ENCODE data around the gene ENDOU.

Gene ENDOU

DNA sequence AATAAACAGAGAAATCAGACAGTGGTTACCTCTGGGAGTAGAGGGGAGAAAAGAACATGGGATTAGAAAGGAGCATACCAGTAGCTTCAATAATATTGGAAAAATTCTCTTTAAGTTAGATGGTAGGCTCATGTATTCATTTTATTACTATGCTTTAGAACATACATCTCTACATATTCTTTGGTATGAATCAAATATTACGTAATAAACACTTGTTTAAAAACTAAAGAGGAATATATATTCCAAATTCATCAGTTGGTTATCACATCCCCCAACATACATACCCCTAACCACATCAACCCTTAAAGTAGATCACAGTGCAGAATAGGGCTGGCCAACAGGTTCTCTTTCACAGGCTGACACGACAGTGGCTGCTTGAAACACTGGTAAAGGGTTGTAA lies 25.0 kb downstream of the ENDOU start:
- Histone ChIP-seq H3K9ac (no peak overlapping the region), H3K4me2 (ENCODE audit: low read length) (no peak overlapping the region), H3K4me1 (no peaks in the 10 kb centered on the region), H3K9me3 (ENCODE audit: control insufficient read depth, low read length) (no peaks in the 10 kb centered on the region), H2AFZ (no peak overlapping the region), H3K79me2 (peaks cover 6% of the 10 kb centered on the region), H3K4me3 (ENCODE audit: low read depth, low read length) (no peak overlapping the region), H3K27me3 (ENCODE audit: control insufficient read depth, insufficient read depth, low read length) (no peaks in the 10 kb centered on the region), H3K36me3 (ENCODE audit: control insufficient read depth, insufficient read depth, low read length) (no peaks in the 10 kb centered on the region), H3K27ac (no peak overlapping the region)
- TF ChIP-seq, protein P1, sequence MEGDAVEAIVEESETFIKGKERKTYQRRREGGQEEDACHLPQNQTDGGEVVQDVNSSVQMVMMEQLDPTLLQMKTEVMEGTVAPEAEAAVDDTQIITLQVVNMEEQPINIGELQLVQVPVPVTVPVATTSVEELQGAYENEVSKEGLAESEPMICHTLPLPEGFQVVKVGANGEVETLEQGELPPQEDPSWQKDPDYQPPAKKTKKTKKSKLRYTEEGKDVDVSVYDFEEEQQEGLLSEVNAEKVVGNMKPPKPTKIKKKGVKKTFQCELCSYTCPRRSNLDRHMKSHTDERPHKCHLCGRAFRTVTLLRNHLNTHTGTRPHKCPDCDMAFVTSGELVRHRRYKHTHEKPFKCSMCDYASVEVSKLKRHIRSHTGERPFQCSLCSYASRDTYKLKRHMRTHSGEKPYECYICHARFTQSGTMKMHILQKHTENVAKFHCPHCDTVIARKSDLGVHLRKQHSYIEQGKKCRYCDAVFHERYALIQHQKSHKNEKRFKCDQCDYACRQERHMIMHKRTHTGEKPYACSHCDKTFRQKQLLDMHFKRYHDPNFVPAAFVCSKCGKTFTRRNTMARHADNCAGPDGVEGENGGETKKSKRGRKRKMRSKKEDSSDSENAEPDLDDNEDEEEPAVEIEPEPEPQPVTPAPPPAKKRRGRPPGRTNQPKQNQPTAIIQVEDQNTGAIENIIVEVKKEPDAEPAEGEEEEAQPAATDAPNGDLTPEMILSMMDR (IDR thresholded peaks at IDR 0.05), result no peak

GRCh38 chr12:47698631-47699030 lies 26.7 kb downstream of the ENDOU start:
- Histone ChIP-seq H3K27ac (no peak overlapping the region), H3K4me2 (ENCODE audit: low read length) (no peak overlapping the region), H3K9me3 (ENCODE audit: control insufficient read depth, low read length) (no peaks in the 10 kb centered on the region), H3K9ac (no peak overlapping the region), H3K36me3 (ENCODE audit: control insufficient read depth, insufficient read depth, low read length) (no peaks in the 10 kb centered on the region), H2AFZ (no peak overlapping the region), H3K4me3 (ENCODE audit: low read depth, low read length) (no peak overlapping the region), H3K79me2 (no peaks in the 10 kb centered on the region), H3K4me1 (no peaks in the 10 kb centered on the region), H3K27me3 (ENCODE audit: control insufficient read depth, insufficient read depth, low read length) (no peaks in the 10 kb centered on the region)
- TF ChIP-seq, protein P1 (IDR thresholded peaks at IDR 0.05), result no peak

GRCh38 chr12:47698055-47698454 lies 27.2 kb downstream of the ENDOU start:
- H3K4me2 ChIP-seq (ENCODE audit: low read length), result no peak overlapping the region

GRCh38 chr12:47689215-47689614 lies 36.1 kb downstream of the ENDOU start:
- Histone ChIP-seq H2AFZ (no peak overlapping the region), H3K27me3 (ENCODE audit: control insufficient read depth, insufficient read depth, low read length) (no peaks in the 10 kb centered on the region), H3K9me3 (ENCODE audit: control insufficient read depth, low read length) (no peaks in the 10 kb centered on the region), H3K4me2 (ENCODE audit: low read length) (no peak overlapping the region), H3K4me3 (ENCODE audit: low read depth, low read length) (no peak overlapping the region), H3K27ac (no peak overlapping the region), H3K4me1 (no peaks in the 10 kb centered on the region), H3K9ac (no peak overlapping the region), H3K79me2 (no peaks in the 10 kb centered on the region), H3K36me3 (ENCODE audit: control insufficient read depth, insufficient read depth, low read length) (no peaks in the 10 kb centered on the region)
- TF ChIP-seq, protein P1 (IDR thresholded peaks at IDR 0.05), result no peak

More at GRCh38 chr12:47698055-47698454, 27.2 kb downstream of the ENDOU start:
- Histone ChIP-seq H3K9ac (no peak overlapping the region), H3K79me2 (no peaks in the 10 kb centered on the region), H3K4me1 (no peaks in the 10 kb centered on the region), H3K9me3 (ENCODE audit: control insufficient read depth, low read length) (no peaks in the 10 kb centered on the region), H3K27me3 (ENCODE audit: control insufficient read depth, insufficient read depth, low read length) (no peaks in the 10 kb centered on the region), H3K27ac (no peak overlapping the region), H3K4me3 (ENCODE audit: low read depth, low read length) (no peak overlapping the region), H2AFZ (no peak overlapping the region), H3K36me3 (ENCODE audit: control insufficient read depth, insufficient read depth, low read length) (no peaks in the 10 kb centered on the region)
- TF ChIP-seq, protein P1 (IDR thresholded peaks at IDR 0.05), result no peak

GRCh38 chr12:47687636-47688035 lies 37.7 kb downstream of the ENDOU start:
- Histone ChIP-seq H2AFZ (no peak overlapping the region), H3K27me3 (ENCODE audit: control insufficient read depth, insufficient read depth, low read length) (no peaks in the 10 kb centered on the region), H3K79me2 (no peaks in the 10 kb centered on the region), H3K4me1 (peaks cover 3% of the 10 kb centered on the region), H3K36me3 (ENCODE audit: control insufficient read depth, insufficient read depth, low read length) (no peaks in the 10 kb centered on the region), H3K9me3 (ENCODE audit: control insufficient read depth, low read length) (no peaks in the 10 kb centered on the region), H3K9ac (no peak overlapping the region), H3K27ac (no peak overlapping the region), H3K4me3 (ENCODE audit: low read depth, low read length) (no peak overlapping the region), H3K4me2 (ENCODE audit: low read length) (no peak overlapping the region)
- TF ChIP-seq, protein P1 (IDR thresholded peaks at IDR 0.05), result no peak
